Esophagus squamous epithelium (tissue), 4 donors: Measurements from ENCODE around the gene CABLES1.

Experiments
- CTCF ChIP-seq, 6 experiments: fragments of 450-650 bp in 4 of 6; fragments of 200-600 bp in 2 of 6; sonication (generic) in 2 of 6; IDR thresholded peaks; one replicate each; pipeline ENCODE4 v1.5.1; 2016 to 2019; ENCODE audit warnings: antibody characterized with exemption in 6 of 6, mild to moderate bottlenecking in 4 of 6, moderate library complexity in 4 of 6
- POLR2A ChIP-seq, 4 donors: fragments of 450-650 bp; IDR thresholded peaks; one replicate each; pipeline ENCODE4 v1.6.1; 2017; ENCODE audit warnings: antibody characterized with exemption in 4 of 4, mild to moderate bottlenecking in 4 of 4, moderate library complexity in 3 of 4

- TF ChIP-seq CTCF (IDR thresholded peaks at IDR 0.05) (no peak), POLR2A (IDR thresholded peaks at IDR 0.05) (no peak)
Observed at GRCh38 chr18:23178661-23179081, 43.4 kb downstream of the CABLES1 start.
